Ishikawa (cell line): Measurements from ENCODE around the gene TRAF7.

Source experiments
- EP300 ChIP-seq: IDR thresholded peaks from 2 replicates; pipeline ENCODE4 v1.6.1; 2012; ENCODE audit warnings: borderline replicate concordance
- MAX ChIP-seq: IDR thresholded peaks from 2 replicates; pipeline ENCODE4 v1.6.1; 2012
- RAD21 ChIP-seq: IDR thresholded peaks from 2 replicates; pipeline ENCODE4 v1.6.1; 2012; ENCODE audit warnings: low read depth
- REST ChIP-seq: IDR thresholded peaks from 2 replicates; pipeline ENCODE4 v1.6.1; 2012; ENCODE audit warnings: low read depth, mild to moderate bottlenecking
- USF1 ChIP-seq: IDR thresholded peaks from 2 replicates; pipeline ENCODE4 v1.6.1; 2012
- YY1 ChIP-seq: IDR thresholded peaks from 2 replicates; pipeline ENCODE4 v1.6.1; 2012; ENCODE audit warnings: low read depth
- ZBTB7A ChIP-seq: IDR thresholded peaks from 2 replicates; pipeline ENCODE4 v1.6.1; 2012; ENCODE audit warnings: low read depth

- TF ChIP-seq REST = no peak
- TF ChIP-seq USF1 = no peak
- no peak for TF ChIP-seq YY1
- TF ChIP-seq MAX = no peak
- no peak for TF ChIP-seq ZBTB7A
- no peak for TF ChIP-seq RAD21
- TF ChIP-seq EP300 = no peak
These were observed 2.7 kb downstream of the TRAF7 start for GRCh38 chr16:2158262-2158638.
